SK-N-SH (cell line): ENCODE results near the gene PPP1R3G. TPM values are rescaled to one million over a fixed set of nuclear protein-coding genes. Genes with fewer than 3 reads are reported as not detected.

Experiments
- CTCF ChIA-PET: fragments of 300-600, 350-600 bp; formaldehyde crosslinking; extraction: SDS; loops from one replicate; lab custom pipeline; 2021; lab: Yijun Ruan, JAX
- POLR2A ChIA-PET: fragments of 350-600 bp; sonication (Branson Sonifier 250); formaldehyde crosslinking; extraction: SDS; loops from one replicate; lab custom pipeline; 2020; ENCODE audit warnings: antibody characterized with exemption, inconsistent platforms; lab: Yijun Ruan, JAX
- DNase-seq: peaks from one replicate; pipeline ENCODE4 v3.0.0; 2012
- H2AFZ ChIP-seq: fragments of 200-600 bp; sonication (generic); 2 replicates; pipeline ENCODE4 v1.8.1; 2016; ENCODE audit warnings: antibody characterized with exemption, mild to moderate bottlenecking, low read depth
- H3F3A ChIP-seq: fragments of 200-600 bp; sonication (generic); replicated peaks from 2 replicates; pipeline ENCODE3; 2016; ENCODE audit warnings: antibody characterized with exemption, mild to moderate bottlenecking; ENCODE audit not compliant: insufficient read depth
- H3K27ac ChIP-seq, 2 experiments: fragments of 200-500 bp in 1 of 2; fragments of 200-600 bp in 1 of 2; sonication (Bioruptor generic) in 1 of 2; sonication (generic), shearing (Covaris generic) in 1 of 2; 2 replicates each; pipeline versions ENCODE4 v1.5.1 to v1.6.1; 2014 to 2016; ENCODE audit warnings: low read depth in 2 of 2, inconsistent platforms in 1 of 2, low read length in 1 of 2, mild to moderate bottlenecking in 1 of 2, mixed read lengths in 1 of 2
- H3K27me3 ChIP-seq: fragments of 200-600 bp; sonication (generic), shearing (Covaris generic); 2 replicates; pipeline ENCODE4 v1.6.1; 2016; ENCODE audit warnings: mixed run types; ENCODE audit not compliant: insufficient read depth
- H3K36me3 ChIP-seq, 2 experiments: fragments of 200-500 bp in 1 of 2; fragments of 200-600 bp in 1 of 2; sonication (Bioruptor generic) in 1 of 2; sonication (generic) in 1 of 2; replicated peaks in 1 of 2; 2 replicates each; pipeline versions ENCODE3 to v1.5.1; 2014 to 2016; ENCODE audit warnings: low read length in 1 of 2, mild to moderate bottlenecking in 1 of 2; ENCODE audit not compliant: insufficient read depth in 2 of 2, control insufficient read depth in 1 of 2
- H3K4me1 ChIP-seq, 2 experiments: fragments of 200-500 bp in 1 of 2; fragments of 200-600 bp in 1 of 2; sonication (Bioruptor generic) in 1 of 2; sonication (generic), shearing (Covaris generic) in 1 of 2; 2 replicates each; pipeline versions ENCODE4 v1.5.1 to v1.6.1; 2014 to 2016; ENCODE audit warnings: low read depth in 1 of 2, low read length in 1 of 2, mixed run types in 1 of 2; ENCODE audit not compliant: insufficient read depth in 2 of 2, control insufficient read depth in 1 of 2
- H3K4me2 ChIP-seq: fragments of 200-600 bp; sonication (generic), shearing (Covaris generic); 2 replicates; pipeline ENCODE4 v1.6.1; 2017; ENCODE audit warnings: mixed run types
- H3K4me3 ChIP-seq, 2 experiments: fragments of 200-500 bp in 1 of 2; fragments of 200-600 bp in 1 of 2; sonication (Bioruptor generic) in 1 of 2; sonication (generic), shearing (Covaris generic) in 1 of 2; 2 replicates each; pipeline versions ENCODE4 v1.5.1 to v1.8.1; 2014 to 2016; ENCODE audit warnings: low read depth in 2 of 2, inconsistent platforms in 1 of 2, low read length in 1 of 2, mild to moderate bottlenecking in 1 of 2, mixed read lengths in 1 of 2, moderate library complexity in 1 of 2
- H3K79me2 ChIP-seq: fragments of 200-600 bp; sonication (generic); 2 replicates; pipeline ENCODE4 v1.8.1; 2017; ENCODE audit warnings: mild to moderate bottlenecking; ENCODE audit not compliant: insufficient read depth
- H3K9ac ChIP-seq: fragments of 200-600 bp; sonication (generic); 2 replicates; pipeline ENCODE4 v1.6.1; 2017; ENCODE audit warnings: mixed run types
- H3K9me2 ChIP-seq: fragments of 200-600 bp; sonication (generic); 2 replicates; pipeline ENCODE4 v1.6.1; 2017; ENCODE audit warnings: mixed run types
- H3K9me3 ChIP-seq: fragments of 200-600 bp; sonication (generic); 2 replicates; pipeline ENCODE4 v1.6.1; 2017; ENCODE audit warnings: mixed run types, mild to moderate bottlenecking, moderate library complexity
- H4K20me1 ChIP-seq: fragments of 200-600 bp; sonication (generic); 2 replicates; pipeline ENCODE4 v1.6.1; 2017; ENCODE audit warnings: mild to moderate bottlenecking, mixed run types; ENCODE audit not compliant: insufficient read depth
- CHD2 ChIP-seq: fragments of 150-350 bp; IDR thresholded peaks from 2 replicates; pipeline ENCODE4 v1.6.1; 2018; ENCODE audit warnings: low read length; ENCODE audit not compliant: partially characterized antibody
- CTCF ChIP-seq: fragments of 200-600 bp; sonication (generic); IDR thresholded peaks from 2 replicates; pipeline ENCODE4 v1.6.1; 2017; ENCODE audit warnings: antibody characterized with exemption, mild to moderate bottlenecking, moderate library complexity
- ELF1 ChIP-seq: IDR thresholded peaks from 2 replicates; pipeline ENCODE4 v1.4.0; 2012
- EZH2phosphoT487 ChIP-seq: fragments of 200-600 bp; sonication (generic); IDR thresholded peaks from 2 replicates; pipeline ENCODE4 v1.6.1; 2017; ENCODE audit warnings: low read depth, mixed run types, mild to moderate bottlenecking, antibody characterized with exemption, moderate library complexity, borderline replicate concordance
- FOXJ3 ChIP-seq: sonication (generic); formaldehyde crosslinking; IDR thresholded peaks from 2 replicates; pipeline ENCODE4 v1.5.1; 2020; ENCODE audit warnings: mild to moderate bottlenecking, missing genetic modification reagents
- FOXM1 ChIP-seq: IDR thresholded peaks from 2 replicates; pipeline ENCODE4 v1.4.0; 2012; ENCODE audit warnings: low read depth, mild to moderate bottlenecking
- GATA2 ChIP-seq: sonication (generic); formaldehyde crosslinking; IDR thresholded peaks from 2 replicates; pipeline ENCODE4 v1.5.0; 2020; ENCODE audit warnings: mild to moderate bottlenecking, missing genetic modification reagents
- MEF2A ChIP-seq: IDR thresholded peaks from 2 replicates; pipeline ENCODE4 v1.4.0; 2012; ENCODE audit warnings: low read depth, borderline replicate concordance
- NFIC ChIP-seq: IDR thresholded peaks from 2 replicates; pipeline ENCODE4 v1.4.0; 2012; ENCODE audit warnings: borderline replicate concordance
- POLR2AphosphoS5 ChIP-seq: IDR thresholded peaks from 2 replicates; pipeline ENCODE4 v1.6.1; 2012; ENCODE audit warnings: low read depth, low read length
- RAD21 ChIP-seq: IDR thresholded peaks from 2 replicates; pipeline ENCODE4 v1.6.1; 2012; ENCODE audit warnings: mild to moderate bottlenecking, low read length
- RCOR1 ChIP-seq: fragments of 150-350 bp; IDR thresholded peaks from 2 replicates; pipeline ENCODE4 v1.6.1; 2017; ENCODE audit warnings: antibody characterized with exemption, low read length
- RXRA ChIP-seq: IDR thresholded peaks from 2 replicates; pipeline ENCODE4 v1.4.0; 2012; ENCODE audit warnings: low read depth, mild to moderate bottlenecking, borderline replicate concordance
- SIN3A ChIP-seq: IDR thresholded peaks from 2 replicates; pipeline ENCODE4 v1.6.1; 2012; ENCODE audit warnings: low read depth, mild to moderate bottlenecking, low read length, moderate library complexity, borderline replicate concordance
- TAF1 ChIP-seq: IDR thresholded peaks from 2 replicates; pipeline ENCODE4 v1.6.1; 2012; ENCODE audit warnings: low read depth, mild to moderate bottlenecking, low read length, moderate library complexity, borderline replicate concordance
- TEAD4 ChIP-seq: IDR thresholded peaks from 2 replicates; pipeline ENCODE4 v1.4.0; 2012; ENCODE audit warnings: mild to moderate bottlenecking, borderline replicate concordance; ENCODE audit not compliant: insufficient read depth
- USF2 ChIP-seq: fragments of 150-350 bp; IDR thresholded peaks from 2 replicates; pipeline ENCODE4 v1.6.1; 2017; ENCODE audit warnings: antibody characterized with exemption, low read length, low read depth, borderline replicate concordance
- WGBS: methylation state at CpG from one replicate; pipeline ENCODE4 v1.1.6; 2017; ENCODE audit warnings: low lambda C conversion rate; 5-methylcytosine and 5-hydroxymethylcytosine counted together
- polyA plus RNA-seq, 3 experiments: library from polyadenylated mRNA; depleted of rRNA; stranded (reverse); fragments of >200 nt; gene quantifications; 2 replicates each; pipeline ENCODE4 v1.2.3, GENCODE V29; 2012
- TF ChIP-seq, protein P1 (sequence below): IDR thresholded peaks from 2 replicates; pipeline ENCODE4 v1.4.0; 2012; ENCODE audit warnings: low read depth, borderline replicate concordance
- TF ChIP-seq, protein P2 (sequence below): IDR thresholded peaks from 2 replicates; pipeline ENCODE4; 2012

Gene PPP1R3G
- polyA plus RNA-seq (2012; rRNA removed): 0.08 and 0.10 TPM in 2 replicates
- 0.04 and 0.08 TPM in 2 replicates for polyA plus RNA-seq (2012; cell fraction: cytosol; rRNA removed)
- 0.09 and 0.12 TPM in 2 replicates for polyA plus RNA-seq (2012; cell fraction: nucleus; rRNA removed)

DNA sequence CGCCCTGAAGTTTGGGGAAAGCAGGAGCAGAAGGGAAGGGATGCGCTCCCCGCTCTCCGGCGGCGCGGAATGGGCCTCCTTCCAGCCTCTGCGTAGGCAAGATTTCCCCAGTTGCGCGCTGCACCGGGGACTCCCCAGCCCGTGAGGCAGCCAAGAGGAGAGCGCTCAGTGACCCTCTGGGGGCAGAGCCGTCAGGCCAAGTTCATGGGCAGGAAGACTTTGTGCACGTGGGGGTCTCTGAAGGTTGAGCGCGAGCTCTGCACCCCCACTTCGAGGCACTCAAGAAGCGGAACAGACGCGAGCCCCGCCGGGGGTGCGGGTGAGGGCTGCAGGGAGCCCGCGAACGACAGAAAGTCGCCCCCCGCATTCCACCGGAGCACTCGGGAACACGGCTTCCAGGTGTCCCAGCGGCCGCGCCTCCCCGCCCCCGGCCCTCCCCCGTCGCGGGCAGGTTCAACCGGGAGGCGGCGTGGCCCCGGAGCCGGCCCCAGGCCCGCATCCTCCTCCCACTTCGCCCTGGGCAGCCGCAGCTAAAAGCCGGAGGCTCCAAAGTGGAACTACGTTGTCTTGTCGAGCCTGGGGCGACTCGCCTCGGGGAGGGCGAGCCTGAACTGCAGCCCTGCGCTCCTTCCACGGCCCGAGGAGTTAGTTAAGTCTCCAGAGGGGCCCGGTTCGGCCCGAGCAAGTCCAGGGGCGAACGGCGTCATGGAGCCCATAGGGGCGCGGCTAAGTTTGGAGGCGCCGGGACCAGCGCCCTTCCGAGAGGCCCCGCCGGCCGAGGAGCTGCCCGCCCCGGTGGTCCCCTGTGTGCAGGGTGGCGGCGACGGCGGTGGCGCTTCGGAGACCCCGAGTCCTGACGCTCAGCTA lies at the start of gene PPP1R3G:
PPP1R3G (plus strand) TSS at position 561 of the 867 bp plus-strand sequence; CDS start at position 706, 145 bp downstream.
- Histone ChIP-seq H3K4me3 (peak within 1 kb of the TSS; percentile 52 to 69), H4K20me1 (no peaks in the 10 kb centered on the region), H3K9me3 (no peaks in the 10 kb centered on the region), H3K27ac (no peak within 1 kb of the TSS), H3K4me2 (peak within 1 kb of the TSS; percentile 92), H3K9me2 (no peaks in the 10 kb centered on the region), H3K79me2 (no peaks in the 10 kb centered on the region), H3F3A (no peaks in the 10 kb centered on the region), H3K4me1 (peaks cover 0 to 8% of the 10 kb centered on the region in 2 experiments; a peak in 1 of 4 replicates), H3K36me3 (no peaks in the 10 kb centered on the region), H2AFZ (peak within 1 kb of the TSS; percentile 83; the same call in 1 of the 2 replicates), H3K27me3 (no peaks in the 10 kb centered on the region), H3K9ac (peak within 1 kb of the TSS; percentile 39)
- CTCF ChIA-PET: no interaction called here
- WGBS: 2% methylated on average over 9 of the region's 83 CpGs
- POLR2A ChIA-PET: no interaction called here
- DNase-seq: peak; percentile 60
- TF ChIP-seq MEF2A (no peak), FOXJ3 (no peak), TEAD4 (no peak), GATA2 (CRISPR knock-in tag) (no peak), RXRA (no peak), TAF1 (no peak), ELF1 (no peak)
- TF ChIP-seq, protein P1, sequence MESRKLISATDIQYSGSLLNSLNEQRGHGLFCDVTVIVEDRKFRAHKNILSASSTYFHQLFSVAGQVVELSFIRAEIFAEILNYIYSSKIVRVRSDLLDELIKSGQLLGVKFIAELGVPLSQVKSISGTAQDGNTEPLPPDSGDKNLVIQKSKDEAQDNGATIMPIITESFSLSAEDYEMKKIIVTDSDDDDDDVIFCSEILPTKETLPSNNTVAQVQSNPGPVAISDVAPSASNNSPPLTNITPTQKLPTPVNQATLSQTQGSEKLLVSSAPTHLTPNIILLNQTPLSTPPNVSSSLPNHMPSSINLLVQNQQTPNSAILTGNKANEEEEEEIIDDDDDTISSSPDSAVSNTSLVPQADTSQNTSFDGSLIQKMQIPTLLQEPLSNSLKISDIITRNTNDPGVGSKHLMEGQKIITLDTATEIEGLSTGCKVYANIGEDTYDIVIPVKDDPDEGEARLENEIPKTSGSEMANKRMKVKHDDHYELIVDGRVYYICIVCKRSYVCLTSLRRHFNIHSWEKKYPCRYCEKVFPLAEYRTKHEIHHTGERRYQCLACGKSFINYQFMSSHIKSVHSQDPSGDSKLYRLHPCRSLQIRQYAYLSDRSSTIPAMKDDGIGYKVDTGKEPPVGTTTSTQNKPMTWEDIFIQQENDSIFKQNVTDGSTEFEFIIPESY: no peak

DNA sequence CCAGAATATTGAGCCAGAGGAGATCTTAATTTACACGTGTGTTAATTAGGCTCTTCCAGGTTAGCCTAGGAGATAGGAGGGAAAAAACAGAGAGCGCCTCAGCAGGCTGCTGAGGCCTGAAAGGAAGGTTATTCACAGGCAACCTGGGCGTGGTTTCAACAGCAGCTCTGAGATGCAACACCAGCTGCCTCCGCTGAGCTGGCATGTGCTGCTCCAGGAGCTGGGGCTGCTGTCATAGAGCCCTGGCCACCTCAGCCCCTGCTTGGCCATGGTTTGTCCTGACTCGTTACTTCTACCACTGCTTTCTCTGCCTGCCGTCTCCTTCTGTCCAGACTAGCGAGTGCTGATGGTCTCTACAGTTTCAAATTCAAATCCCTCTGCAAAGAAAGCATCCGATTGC lies 48.9 kb upstream of the PPP1R3G start:
- Histone ChIP-seq H2AFZ (no peak overlapping the region), H3K9me2 (no peaks in the 10 kb centered on the region), H3K79me2 (no peaks in the 10 kb centered on the region), H3K36me3 (no peaks in the 10 kb centered on the region), H4K20me1 (no peaks in the 10 kb centered on the region), H3K9ac (no peak overlapping the region), H3K27ac (no peak overlapping the region), H3K4me1 (no peaks in the 10 kb centered on the region; a peak in 1 of 4 replicates), H3K4me2 (no peak overlapping the region), H3K9me3 (no peaks in the 10 kb centered on the region), H3K27me3 (no peaks in the 10 kb centered on the region), H3K4me3 (no peak overlapping the region), H3F3A (no peaks in the 10 kb centered on the region)
- no peak for DNase-seq
- CTCF ChIA-PET: interaction anchor here (0.6 to 1.0 kb wide), 2 partner anchors 12 to 21 kb away, joined by 3 to 4 read pairs; no protein-coding TSS in a partner anchor
- POLR2A ChIA-PET: no interaction called here
- 82% methylated on average over 8 of the region's 8 CpGs for WGBS
- TF ChIP-seq POLR2AphosphoS5: no peak
- no peak for TF ChIP-seq RCOR1
- TF ChIP-seq, protein P2, sequence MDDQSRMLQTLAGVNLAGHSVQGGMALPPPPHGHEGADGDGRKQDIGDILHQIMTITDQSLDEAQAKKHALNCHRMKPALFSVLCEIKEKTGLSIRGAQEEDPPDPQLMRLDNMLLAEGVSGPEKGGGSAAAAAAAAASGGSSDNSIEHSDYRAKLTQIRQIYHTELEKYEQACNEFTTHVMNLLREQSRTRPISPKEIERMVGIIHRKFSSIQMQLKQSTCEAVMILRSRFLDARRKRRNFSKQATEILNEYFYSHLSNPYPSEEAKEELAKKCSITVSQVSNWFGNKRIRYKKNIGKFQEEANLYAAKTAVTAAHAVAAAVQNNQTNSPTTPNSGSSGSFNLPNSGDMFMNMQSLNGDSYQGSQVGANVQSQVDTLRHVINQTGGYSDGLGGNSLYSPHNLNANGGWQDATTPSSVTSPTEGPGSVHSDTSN: no peak
- no peak for TF ChIP-seq USF2
- no peak for TF ChIP-seq ELF1
- TF ChIP-seq CHD2: no peak
- TF ChIP-seq TAF1: no peak
- TF ChIP-seq RAD21: no peak
- TF ChIP-seq SIN3A: no peak
- no peak for TF ChIP-seq CTCF
- TF ChIP-seq EZH2phosphoT487: no peak
- no peak for TF ChIP-seq FOXM1
- no peak for TF ChIP-seq MEF2A
- no peak for TF ChIP-seq NFIC
- no peak for TF ChIP-seq RXRA
